Activated CD4-positive, alpha-beta T cell treated with anti-CD3 and anti-CD28 coated beads for 1 hour (primary cell): ENCODE measurements around the gene CCR2.
"Not testable (repeated sequence)": the region's sequence is repeated elsewhere in the genome, so short reads cannot be mapped to it uniquely, and the experiment has no call there.

Source experiments
- DNase-seq: peaks from one replicate; pipeline ENCODE4 v3.0.0-alpha.2; 2020

CCR2 gene

GRCh38 chr3:46381625-46382024, 27.7 kb downstream of the CCR2 start:
- DNase-seq: no peak

GRCh38 chr3:46383211-46383950, 29.5 kb downstream of the CCR2 start:
- no peak for DNase-seq

GRCh38 chr3:46383951-46384330, 30.0 kb downstream of the CCR2 start:
- DNase-seq: no peak

- no peak for DNase-seq
Measured at GRCh38 chr3:46386205-46386604, 32.3 kb downstream of the CCR2 start.

- DNase-seq: not testable (repeated sequence)
Measured at GRCh38 chr3:46388847-46389246, 34.9 kb downstream of the CCR2 start.

- no peak for DNase-seq
Measured at GRCh38 chr3:46389306-46389705, 35.4 kb downstream of the CCR2 start.

- not testable (repeated sequence) for DNase-seq
Measured at GRCh38 chr3:46391526-46391925, 37.6 kb downstream of the CCR2 start.

GRCh38 chr3:46393011-46393410, 39.1 kb downstream of the CCR2 start:
- no peak for DNase-seq

GRCh38 chr3:46393554-46394434, 39.9 kb downstream of the CCR2 start:
- DNase-seq: no peak

- no peak for DNase-seq
Measured at GRCh38 chr3:46395210-46395661, 41.3 kb downstream of the CCR2 start.

GRCh38 chr3:46395766-46396530, 42.0 kb downstream of the CCR2 start:
- no peak for DNase-seq

- DNase-seq: no peak
Measured at GRCh38 chr3:46397111-46397510, 43.2 kb downstream of the CCR2 start.

- DNase-seq: no peak
Measured at GRCh38 chr3:46398186-46398955, 44.5 kb downstream of the CCR2 start.

- no peak for DNase-seq
Measured at GRCh38 chr3:46399098-46399497, 45.2 kb downstream of the CCR2 start.

- DNase-seq: no peak
Measured at GRCh38 chr3:46399557-46399956, 45.6 kb downstream of the CCR2 start.

GRCh38 chr3:46400000-46400734, 46.3 kb downstream of the CCR2 start:
- no peak for DNase-seq

- no peak for DNase-seq
Measured at GRCh38 chr3:46400846-46401245, 46.9 kb downstream of the CCR2 start.

GRCh38 chr3:46401579-46401978, 47.7 kb downstream of the CCR2 start:
- DNase-seq: no peak

GRCh38 chr3:46402902-46403301, 49.0 kb downstream of the CCR2 start:
- not testable (repeated sequence) for DNase-seq

- no peak for DNase-seq
Measured at GRCh38 chr3:46405301-46406019, 51.5 kb downstream of the CCR2 start.

GRCh38 chr3:46406443-46406787, 52.5 kb downstream of the CCR2 start:
- no peak for DNase-seq
